ENCODE measurements around the gene ACVR1C. TPM values are rescaled to one million over a fixed set of nuclear protein-coding genes. Genes with fewer than 3 reads are reported as not detected.

The ACVR1C gene
- total RNA-seq, 1 donor from 2014 or later, result 0.95 TPM

- no peak overlapping the region for H3K9ac ChIP-seq (ENCODE audit: low read length)
- H3K79me2 ChIP-seq (ENCODE audit: insufficient read depth, low read length), result no peaks in the 10 kb centered on the region
- no peak overlapping the region for H3K27ac ChIP-seq (ENCODE audit: low read depth, low read length)
- no peaks in the 10 kb centered on the region for H3K4me1 Mint-ChIP-seq (ENCODE audit: low read depth, unreplicated experiment)
- no peak overlapping the region for H3K4me3 ChIP-seq (ENCODE audit: insufficient read depth, low read depth, low read length)
- no peaks in the 10 kb centered on the region for H3K4me1 ChIP-seq (ENCODE audit: insufficient read depth, low read length)
- H3K9me3 ChIP-seq (ENCODE audit: insufficient read depth, low read depth, low read length), result no peaks in the 10 kb centered on the region
- H3K27me3 Mint-ChIP-seq (ENCODE audit: low read depth, unreplicated experiment), result no peaks in the 10 kb centered on the region
- no peaks in the 10 kb centered on the region for H3K36me3 ChIP-seq (ENCODE audit: insufficient read depth, low read length)
- no peaks in the 10 kb centered on the region for H4K20me1 ChIP-seq (ENCODE audit: insufficient read depth, low read length)
- H3K27me3 ChIP-seq (ENCODE audit: insufficient read depth, low read length), result no peaks in the 10 kb centered on the region
- DNase-seq (ENCODE audit: low read depth) (no peak), FAIRE-seq (no peak)
- H3K27ac Mint-ChIP-seq (ENCODE audit: unreplicated experiment), result no peak overlapping the region
- no peak overlapping the region for H2AFZ ChIP-seq (ENCODE audit: low read depth, low read length)
- no peaks in the 10 kb centered on the region for H3K36me3 Mint-ChIP-seq (ENCODE audit: low read depth, unreplicated experiment)
- TF ChIP-seq EZH2 (IDR thresholded peaks at IDR 0.05; ENCODE audit: insufficient read depth, low read length), result no peak
- H3K9me3 Mint-ChIP-seq (ENCODE audit: unreplicated experiment), result no peaks in the 10 kb centered on the region
- no peak overlapping the region for H3K4me3 Mint-ChIP-seq (ENCODE audit: unreplicated experiment)
- no peak overlapping the region for H3K4me2 ChIP-seq (ENCODE audit: low read length)
These were observed 28.4 kb upstream of the ACVR1C start for GRCh38 chr2:157657101-157657500.

GRCh38 chr2:157644776-157645175 is 16.1 kb upstream of the ACVR1C start:
- Mint-ChIP-seq H3K4me1 (ENCODE audit: low read depth, unreplicated experiment) (peaks cover 3% of the 10 kb centered on the region), H3K27ac (ENCODE audit: unreplicated experiment) (no peak overlapping the region), H3K36me3 (ENCODE audit: low read depth, unreplicated experiment) (no peaks in the 10 kb centered on the region), H3K27me3 (ENCODE audit: low read depth, unreplicated experiment) (no peaks in the 10 kb centered on the region), H3K4me3 (ENCODE audit: unreplicated experiment) (no peak overlapping the region), H3K9me3 (ENCODE audit: unreplicated experiment) (no peaks in the 10 kb centered on the region)
- Histone ChIP-seq H3K9me3 (ENCODE audit: insufficient read depth, low read depth, low read length) (no peaks in the 10 kb centered on the region), H3K36me3 (ENCODE audit: insufficient read depth, low read length) (no peaks in the 10 kb centered on the region), H3K4me1 (ENCODE audit: insufficient read depth, low read length) (no peaks in the 10 kb centered on the region), H3K9ac (ENCODE audit: low read length) (no peak overlapping the region), H3K27ac (ENCODE audit: low read depth, low read length) (no peak overlapping the region), H3K27me3 (ENCODE audit: insufficient read depth, low read length) (no peaks in the 10 kb centered on the region), H3K4me2 (ENCODE audit: low read length) (no peak overlapping the region), H2AFZ (ENCODE audit: low read depth, low read length) (no peak overlapping the region), H4K20me1 (ENCODE audit: insufficient read depth, low read length) (no peaks in the 10 kb centered on the region), H3K79me2 (ENCODE audit: insufficient read depth, low read length) (no peaks in the 10 kb centered on the region), H3K4me3 (ENCODE audit: insufficient read depth, low read depth, low read length) (no peak overlapping the region)
- FAIRE-seq, result no peak
- TF ChIP-seq EZH2 (IDR thresholded peaks at IDR 0.05; ENCODE audit: insufficient read depth, low read length) (no peak), CTCF (IDR thresholded peaks at IDR 0.05; ENCODE audit: insufficient read depth, low read depth, low read length) (no peak)
- DNase-seq (ENCODE audit: low read depth), result no peak

DNA sequence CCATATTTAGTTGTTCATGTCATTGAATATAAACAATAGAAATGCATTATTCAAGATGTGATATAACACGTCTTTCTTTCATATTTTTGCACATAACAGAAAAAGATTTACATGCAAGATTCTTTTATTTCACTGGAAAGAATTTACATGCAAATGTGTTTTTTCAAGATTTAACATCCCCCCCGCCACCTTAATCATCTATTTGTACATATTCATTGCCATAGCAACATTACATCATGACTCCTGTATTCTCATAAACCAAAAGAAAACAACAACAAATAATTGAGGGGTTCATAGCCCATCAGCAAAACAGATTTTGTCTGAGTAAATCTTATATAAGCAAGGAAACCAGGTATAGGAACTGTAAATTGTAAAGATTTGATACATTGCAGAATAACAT is 3.2 kb upstream of the ACVR1C start:
- H3K36me3 Mint-ChIP-seq (ENCODE audit: low read depth, unreplicated experiment), result no peaks in the 10 kb centered on the region
- no peaks in the 10 kb centered on the region for H3K9me3 Mint-ChIP-seq (ENCODE audit: unreplicated experiment)
- Histone ChIP-seq H4K20me1 (ENCODE audit: insufficient read depth, low read length) (no peaks in the 10 kb centered on the region), H2AFZ (ENCODE audit: low read depth, low read length) (no peak overlapping the region), H3K79me2 (ENCODE audit: insufficient read depth, low read length) (no peaks in the 10 kb centered on the region), H3K36me3 (ENCODE audit: insufficient read depth, low read length) (no peaks in the 10 kb centered on the region), H3K4me2 (ENCODE audit: low read length) (no peak overlapping the region), H3K4me1 (ENCODE audit: insufficient read depth, low read length) (peaks cover 5% of the 10 kb centered on the region), H3K9me3 (ENCODE audit: insufficient read depth, low read depth, low read length) (no peaks in the 10 kb centered on the region), H3K27me3 (ENCODE audit: insufficient read depth, low read length) (no peaks in the 10 kb centered on the region), H3K27ac (ENCODE audit: low read depth, low read length) (no peak overlapping the region), H3K9ac (ENCODE audit: low read length) (no peak overlapping the region), H3K4me3 (ENCODE audit: insufficient read depth, low read depth, low read length) (no peak overlapping the region)
- FAIRE-seq (no peak), DNase-seq (ENCODE audit: low read depth) (no peak)
- no peak overlapping the region for H3K27ac Mint-ChIP-seq (ENCODE audit: unreplicated experiment)
- H3K27me3 Mint-ChIP-seq (ENCODE audit: low read depth, unreplicated experiment), result peaks cover 18% of the 10 kb centered on the region
- no peak overlapping the region for H3K4me3 Mint-ChIP-seq (ENCODE audit: unreplicated experiment)
- H3K4me1 Mint-ChIP-seq (ENCODE audit: low read depth, unreplicated experiment), result peaks cover 5% of the 10 kb centered on the region
- no peak for TF ChIP-seq CTCF (IDR thresholded peaks at IDR 0.05; ENCODE audit: insufficient read depth, low read depth, low read length)
- no peak for TF ChIP-seq EZH2 (IDR thresholded peaks at IDR 0.05; ENCODE audit: insufficient read depth, low read length)
